Ascending aorta (tissue), 2 donors: Measurements from ENCODE around the gene ADCY7. TPM values are rescaled to one million over a fixed set of nuclear protein-coding genes. Genes with fewer than 3 reads are reported as not detected.

Source experiments
- DNase-seq, 2 donors: peaks; one replicate each; pipeline ENCODE4 v3.0.0-alpha.2; 2019; ENCODE audit warnings: low spot score in 2 of 2
- H3K27ac ChIP-seq, 2 donors: fragments of 200-600 bp; sonication (generic); one replicate each; pipeline ENCODE4 v1.5.1; 2016 to 2017; ENCODE audit warnings: mild to moderate bottlenecking in 1 of 2
- H3K27me3 ChIP-seq: fragments of 200-600 bp; sonication (generic); one replicate; pipeline ENCODE4 v1.5.1; 2017
- H3K36me3 ChIP-seq, 2 donors: fragments of 200-600 bp; sonication (generic); one replicate each; pipeline ENCODE4 v1.5.1; 2016
- H3K4me1 ChIP-seq, 2 donors: fragments of 200-600 bp; sonication (generic); one replicate each; pipeline ENCODE4 v1.5.1; 2016 to 2017; ENCODE audit warnings: mild to moderate bottlenecking in 1 of 2
- H3K4me3 ChIP-seq, 2 donors: fragments of 200-600 bp; sonication (generic); one replicate each; pipeline ENCODE4 v1.5.1; 2016 to 2017; ENCODE audit warnings: mild to moderate bottlenecking in 1 of 2
- H3K9me3 ChIP-seq, 2 donors: fragments of 200-600 bp; sonication (generic); one replicate each; pipeline ENCODE4 v1.5.1; 2016
- CTCF ChIP-seq, 3 experiments: fragments of 200-600 bp in 2 of 3; fragments of 450-650 bp in 1 of 3; sonication (generic) in 2 of 3; IDR thresholded peaks; one replicate each; pipeline ENCODE4 v1.5.1; 2016 to 2019; ENCODE audit warnings: antibody characterized with exemption in 3 of 3, mild to moderate bottlenecking in 1 of 3, moderate library complexity in 1 of 3
- intact Hi-C: fragments of 100-400 bp; cut with DNase I; formaldehyde crosslinking; loops from one replicate; pipeline ENCODE4 v1.15.1; 2023
- total RNA-seq: library from RNA; depleted of rRNA; stranded (reverse); fragments of >200 nt; gene quantifications from one replicate; pipeline ENCODE4 v1.1.0, GENCODE V29; 2016

Gene ADCY7
- total RNA-seq, 1 donor from 2014 or later: 8.2 TPM

GRCh38 chr16:50292566-50292948 is 26.2 kb downstream of the ADCY7 start:
- H3K9me3 ChIP-seq: no peaks in the 10 kb centered on the region
- DNase-seq: no peak
- no peak for TF ChIP-seq CTCF (IDR thresholded peaks at IDR 0.05)
- no peaks in the 10 kb centered on the region for H3K4me1 ChIP-seq
- H3K4me3 ChIP-seq: no peak overlapping the region
- no peaks in the 10 kb centered on the region for H3K27me3 ChIP-seq
- H3K27ac ChIP-seq: no peak overlapping the region
- intact Hi-C loops: no loop called here
- peaks cover 3 to 11% of the 10 kb centered on the region in 2 donors for H3K36me3 ChIP-seq

GRCh38 chr16:50293041-50293783 is 26.9 kb downstream of the ADCY7 start:
- no peak for TF ChIP-seq CTCF (IDR thresholded peaks at IDR 0.05)
- DNase-seq: no peak

GRCh38 chr16:50293994-50294855 is 27.9 kb downstream of the ADCY7 start:
- DNase-seq: no peak
- Histone ChIP-seq H3K36me3 (peaks cover 3 to 11% of the 10 kb centered on the region in 2 donors), H3K9me3 (no peaks in the 10 kb centered on the region), H3K4me3 (no peak overlapping the region), H3K4me1 (no peaks in the 10 kb centered on the region), H3K27ac (no peak overlapping the region), H3K27me3 (no peaks in the 10 kb centered on the region)
- TF ChIP-seq CTCF (IDR thresholded peaks at IDR 0.05): no peak
- intact Hi-C loops: no loop called here

More at GRCh38 chr16:50293041-50293783, 26.9 kb downstream of the ADCY7 start:
- H3K4me1 ChIP-seq: no peaks in the 10 kb centered on the region
- H3K36me3 ChIP-seq: peaks cover 3 to 11% of the 10 kb centered on the region in 2 donors
- H3K27me3 ChIP-seq: no peaks in the 10 kb centered on the region
- no peak overlapping the region for H3K4me3 ChIP-seq
- H3K27ac ChIP-seq: no peak overlapping the region
- intact Hi-C loops: no loop called here
- H3K9me3 ChIP-seq: no peaks in the 10 kb centered on the region

- Histone ChIP-seq H3K27me3 (no peaks in the 10 kb centered on the region), H3K4me1 (no peaks in the 10 kb centered on the region), H3K36me3 (peaks cover 3 to 11% of the 10 kb centered on the region in 2 donors), H3K4me3 (no peak overlapping the region), H3K9me3 (no peaks in the 10 kb centered on the region), H3K27ac (no peak overlapping the region)
- DNase-seq: no peak
- no peak for TF ChIP-seq CTCF (IDR thresholded peaks at IDR 0.05)
- intact Hi-C loops: no loop called here
These were observed 28.6 kb downstream of the ADCY7 start for GRCh38 chr16:50294955-50295354.

DNA sequence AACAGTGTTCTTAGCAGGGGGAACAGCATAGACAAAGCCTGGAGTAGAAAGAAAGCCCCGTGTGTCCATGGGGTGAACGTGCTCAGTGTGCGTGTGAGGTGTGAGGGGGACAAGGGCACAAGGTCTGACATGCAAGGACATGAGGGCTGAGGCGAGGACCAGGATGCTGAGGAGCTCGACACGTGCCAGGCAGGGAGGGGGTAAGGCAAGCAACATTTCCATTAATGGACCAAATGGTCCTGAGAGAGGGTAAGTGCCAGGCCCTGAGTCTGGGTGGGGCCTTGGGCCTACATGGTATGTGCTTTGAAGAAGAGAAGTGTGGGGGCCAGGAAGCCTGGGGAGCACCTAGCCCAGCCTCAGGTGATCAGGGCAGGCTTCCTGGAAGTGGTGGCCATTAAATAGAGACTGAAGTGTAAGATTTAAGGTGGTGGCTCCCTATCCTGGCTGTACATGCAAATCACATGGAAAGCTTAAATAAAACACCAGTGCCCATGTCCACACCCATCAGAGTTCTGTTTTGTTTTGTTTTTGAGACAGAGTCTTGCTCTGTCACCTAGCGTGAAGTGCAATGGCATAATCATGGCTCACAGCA is 29.3 kb downstream of the ADCY7 start:
- Histone ChIP-seq H3K27me3 (no peaks in the 10 kb centered on the region), H3K4me1 (no peaks in the 10 kb centered on the region), H3K36me3 (peaks cover 3 to 7% of the 10 kb centered on the region in 2 donors), H3K4me3 (no peak overlapping the region), H3K9me3 (no peaks in the 10 kb centered on the region), H3K27ac (no peak overlapping the region)
- DNase-seq: no peak
- intact Hi-C loops: no loop called here
- TF ChIP-seq CTCF (IDR thresholded peaks at IDR 0.05): no peak
